H54 (cell line): ENCODE data around the gene NAALADL1.

ENCODE experiments used
- DNase-seq: peaks from one replicate; pipeline ENCODE4 v3.0.0; 2011; ENCODE audit warnings: low spot score, mixed read lengths; ENCODE audit not compliant: insufficient read length
- FAIRE-seq: peaks from 3 replicates; lab custom pipeline; 2011; peaks lifted over from hg19 to GRCh38; lab: Jason Lieb, UNC
- POLR2A ChIP-seq: IDR thresholded peaks from 2 replicates; pipeline ENCODE4 v1.6.1; 2011; ENCODE audit warnings: low read depth, mild to moderate bottlenecking, low read length

Gene NAALADL1

DNA sequence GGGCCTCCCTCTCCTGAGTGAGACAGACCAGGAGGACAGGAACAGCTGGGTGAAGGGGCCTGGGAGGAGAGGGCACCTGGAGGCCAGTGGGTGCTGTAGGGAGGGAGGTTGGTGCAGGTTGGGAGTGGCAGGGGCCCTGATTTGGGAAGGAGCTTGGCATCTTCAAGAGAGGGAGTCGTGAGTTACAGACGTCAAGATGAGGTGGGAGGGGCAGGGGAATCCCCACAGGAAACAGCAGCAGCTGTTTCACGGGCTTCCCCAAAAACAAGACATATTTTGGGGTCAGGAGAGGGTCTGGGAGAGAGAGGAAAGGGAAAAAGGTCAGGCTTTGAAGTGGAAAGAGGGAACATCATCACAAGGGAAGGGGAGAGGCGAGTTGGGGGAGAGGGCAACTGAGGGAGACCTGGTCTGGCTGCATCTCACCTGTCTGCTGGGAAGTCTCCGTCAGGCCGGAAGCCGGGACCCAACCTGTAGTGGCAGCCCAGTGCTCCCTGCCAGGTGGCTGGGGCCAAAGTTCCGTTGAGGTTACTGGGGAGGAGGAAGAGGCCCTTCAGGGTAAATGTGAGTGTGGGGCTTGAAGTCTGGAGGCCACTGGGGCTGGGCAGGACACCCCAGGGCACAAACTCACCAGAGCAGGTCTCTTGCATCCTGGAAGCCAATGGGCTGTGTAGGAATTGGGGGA is 4.4 kb downstream of the NAALADL1 start:
- DNase-seq (no peak), FAIRE-seq (no peak)
- TF ChIP-seq POLR2A = no peak

DNA sequence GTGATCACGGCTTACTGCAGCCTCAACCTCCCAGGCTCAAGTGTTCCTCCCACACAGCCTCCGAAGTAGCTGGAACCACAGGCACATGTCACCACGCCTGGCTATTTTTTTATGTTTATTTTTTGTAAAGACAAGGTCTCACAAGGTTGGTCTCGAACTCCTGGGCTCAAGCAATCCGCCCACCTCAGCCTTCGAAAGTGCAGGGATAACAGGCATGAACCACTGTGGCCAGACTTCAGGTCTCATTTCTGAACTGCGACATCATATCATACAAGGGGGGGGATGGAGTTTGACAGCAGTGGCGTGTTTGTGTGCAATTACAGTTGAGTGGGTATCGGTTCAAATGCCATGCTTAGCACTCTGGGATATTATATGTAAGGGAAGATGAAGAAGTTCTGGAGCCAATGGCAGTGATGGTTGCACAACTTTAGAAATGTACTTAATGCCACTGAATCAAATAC is 6.9 kb downstream of the NAALADL1 start:
- DNase-seq = no peak
- no peak for TF ChIP-seq POLR2A
- no peak for FAIRE-seq

DNA sequence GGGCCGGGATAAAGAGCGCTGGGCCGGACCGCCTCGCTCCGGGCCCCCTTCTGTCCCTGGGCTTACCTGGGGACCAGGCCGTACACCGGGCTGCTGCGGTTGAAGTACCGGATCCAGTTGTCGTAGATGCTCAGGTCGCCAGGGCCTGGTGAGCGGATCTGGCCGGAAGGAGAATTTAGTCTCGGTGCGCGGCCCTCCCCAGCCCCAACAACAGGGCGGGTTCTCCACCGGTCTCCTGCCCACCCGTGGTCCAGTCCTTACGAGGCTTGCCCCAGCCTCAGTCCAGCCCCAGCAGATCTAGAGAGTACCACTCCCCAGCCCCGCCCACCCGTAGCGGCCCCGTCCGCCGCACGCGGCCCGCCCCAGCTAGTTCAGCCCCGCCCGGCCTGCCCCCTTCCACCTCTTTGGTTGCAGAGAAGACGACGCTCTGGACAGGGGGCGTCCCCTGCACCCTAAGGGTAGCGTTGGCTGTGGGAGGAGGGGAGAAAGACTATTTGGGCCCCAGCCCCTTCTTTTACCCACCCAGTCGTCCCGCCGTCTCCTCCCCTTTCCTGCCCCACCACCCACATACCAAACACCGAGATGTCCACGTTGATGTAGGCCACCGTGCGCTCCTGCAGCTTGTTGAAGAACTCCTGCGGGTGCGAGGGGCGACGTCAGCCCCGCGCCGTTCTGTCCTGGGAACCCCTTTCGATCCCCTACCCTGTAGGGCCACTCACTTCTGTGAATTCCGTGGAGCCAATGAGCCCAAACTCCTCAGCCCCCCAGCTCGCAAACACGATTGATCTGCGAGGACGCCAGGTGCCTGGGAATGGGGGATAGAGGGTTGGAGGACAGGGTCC is 10.6 kb downstream of the NAALADL1 start:
- FAIRE-seq = no peak
- no peak for TF ChIP-seq POLR2A
- DNase-seq = no peak

- DNase-seq (no peak), FAIRE-seq (no peak)
- no peak for TF ChIP-seq POLR2A
Observed at GRCh38 chr11:65045728-65046127, 12.6 kb downstream of the NAALADL1 start.

GRCh38 chr11:65045061-65045460 is 13.3 kb downstream of the NAALADL1 start:
- no peak for FAIRE-seq
- TF ChIP-seq POLR2A = no peak
- no peak for DNase-seq

DNA sequence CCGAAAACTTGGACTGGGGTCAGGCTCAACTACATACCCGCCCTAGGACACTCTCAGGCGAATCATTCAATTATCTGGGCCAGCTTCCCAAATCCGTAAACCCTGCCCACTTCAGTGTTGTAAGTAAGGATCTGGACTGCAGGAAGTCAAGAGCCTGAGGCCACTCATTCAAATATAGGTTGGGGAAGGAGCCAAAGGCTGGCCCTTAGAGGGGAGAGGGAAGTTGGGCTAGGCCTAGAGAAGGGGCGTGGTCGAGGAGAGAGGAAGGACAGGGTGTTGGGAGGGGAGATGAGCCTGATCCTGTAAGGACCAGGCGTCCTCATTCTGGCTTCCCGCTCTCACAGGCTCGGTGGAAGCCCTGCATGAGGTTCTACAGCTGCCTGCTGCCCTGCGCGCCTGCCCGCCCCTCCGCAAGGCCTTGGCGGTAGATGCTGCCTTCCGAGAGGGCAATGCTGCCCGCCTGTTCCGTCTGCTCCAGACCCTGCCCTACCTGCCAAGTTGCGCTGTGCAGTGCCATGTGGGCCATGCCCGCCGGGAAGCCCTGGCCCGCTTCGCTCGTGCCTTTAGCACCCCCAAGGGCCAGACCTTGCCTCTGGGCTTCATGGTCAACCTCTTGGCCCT is 14.4 kb downstream of the NAALADL1 start:
- DNase-seq (peak; percentile 69), FAIRE-seq (no peak)
- TF ChIP-seq POLR2A = no peak

DNA sequence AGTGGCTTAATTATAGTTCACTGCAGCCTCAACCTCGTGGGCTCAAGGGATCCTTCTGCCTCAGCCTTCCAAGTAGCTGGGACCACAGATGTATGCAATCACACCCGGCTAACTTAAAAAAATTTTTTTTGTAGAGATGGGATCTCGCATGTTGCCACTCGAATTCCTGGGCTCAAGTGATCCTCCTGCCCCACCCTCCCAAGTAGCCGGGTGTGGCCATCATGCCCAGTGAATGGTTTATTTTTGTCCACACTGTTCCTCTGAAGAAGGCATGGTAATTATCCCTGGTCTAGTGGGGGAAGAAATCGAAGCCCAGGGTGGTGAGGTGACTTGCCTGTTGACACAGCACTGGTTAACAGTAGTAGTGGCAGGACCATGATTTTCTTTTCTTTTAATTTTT is 15.5 kb downstream of the NAALADL1 start:
- DNase-seq = no peak
- no peak for FAIRE-seq
- TF ChIP-seq POLR2A = no peak

DNA sequence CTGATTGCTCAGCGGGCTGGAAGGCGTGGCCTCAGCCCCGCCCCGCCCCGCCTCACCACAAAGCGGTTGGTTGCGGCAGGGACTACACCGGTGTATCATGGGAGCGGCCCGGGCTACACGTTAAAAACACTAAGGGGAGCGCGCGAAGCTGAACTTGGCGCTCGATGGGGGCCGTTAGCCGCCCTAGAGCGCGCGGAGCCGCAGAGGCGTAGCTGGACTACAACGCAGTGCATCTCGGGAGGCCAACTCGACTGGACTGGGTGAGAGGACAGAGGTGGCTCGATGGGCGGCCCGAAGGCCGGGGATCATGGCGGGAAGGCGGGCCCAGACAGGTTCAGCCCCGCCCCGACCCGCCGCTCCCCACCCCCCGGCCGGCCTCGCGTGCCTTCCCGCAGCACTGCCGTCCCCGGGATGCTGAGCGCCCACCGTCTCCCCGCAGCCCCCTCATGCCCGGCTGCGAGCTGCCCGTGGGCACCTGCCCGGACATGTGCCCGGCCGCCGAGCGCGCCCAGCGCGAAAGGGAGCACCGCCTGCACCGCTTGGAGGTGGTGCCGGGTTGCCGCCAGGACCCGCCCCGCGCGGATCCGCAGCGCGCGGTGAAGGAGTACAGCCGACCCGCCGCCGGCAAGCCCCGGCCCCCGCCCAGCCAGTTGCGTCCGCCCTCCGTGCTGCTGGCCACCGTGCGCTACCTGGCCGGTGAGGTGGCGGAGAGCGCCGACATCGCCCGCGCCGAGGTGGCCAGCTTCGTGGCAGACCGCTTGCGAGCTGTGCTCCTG is 17.3 kb downstream of the NAALADL1 start, which contains the start of gene SAC3D1:
SAC3D1 (plus strand) TSS at position 364 of the 776 bp plus-strand sequence; CDS start at position 447, 83 bp downstream.
- peak; percentile 96 for DNase-seq
- FAIRE-seq = no peak
- peak; percentile 55 for TF ChIP-seq POLR2A

GRCh38 chr11:65040520-65040846 is 17.9 kb downstream of the NAALADL1 start:
- FAIRE-seq = no peak
- no peak for DNase-seq
- no peak for TF ChIP-seq POLR2A

- no peak for TF ChIP-seq POLR2A
- DNase-seq = no peak
- no peak for FAIRE-seq
Observed at GRCh38 chr11:65036931-65037330, 21.4 kb downstream of the NAALADL1 start.

- no peak for TF ChIP-seq POLR2A
- FAIRE-seq = no peak
- DNase-seq = no peak
Observed at GRCh38 chr11:65035579-65035978, 22.8 kb downstream of the NAALADL1 start.

DNA sequence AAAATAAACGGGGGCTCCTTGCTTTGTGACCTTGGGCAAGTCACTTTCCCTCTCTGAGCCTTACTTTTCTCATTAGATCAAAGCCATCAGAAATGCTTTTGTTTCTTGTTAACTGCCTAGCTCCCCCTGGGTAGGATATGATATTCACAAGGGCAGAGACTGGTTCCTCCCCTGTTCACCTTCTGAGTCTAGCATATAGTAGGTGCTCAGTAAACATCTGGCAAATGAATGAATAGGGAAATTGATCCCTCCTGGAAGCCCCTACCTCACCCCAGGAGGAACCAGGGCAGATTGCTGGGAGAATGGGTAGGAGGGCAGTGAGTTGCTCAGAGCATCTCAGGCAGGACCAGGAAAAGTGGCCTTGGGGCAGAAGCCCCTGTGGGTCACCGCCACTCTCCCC is 23.9 kb downstream of the NAALADL1 start:
- DNase-seq (no peak), FAIRE-seq (no peak)
- TF ChIP-seq POLR2A = no peak

DNA sequence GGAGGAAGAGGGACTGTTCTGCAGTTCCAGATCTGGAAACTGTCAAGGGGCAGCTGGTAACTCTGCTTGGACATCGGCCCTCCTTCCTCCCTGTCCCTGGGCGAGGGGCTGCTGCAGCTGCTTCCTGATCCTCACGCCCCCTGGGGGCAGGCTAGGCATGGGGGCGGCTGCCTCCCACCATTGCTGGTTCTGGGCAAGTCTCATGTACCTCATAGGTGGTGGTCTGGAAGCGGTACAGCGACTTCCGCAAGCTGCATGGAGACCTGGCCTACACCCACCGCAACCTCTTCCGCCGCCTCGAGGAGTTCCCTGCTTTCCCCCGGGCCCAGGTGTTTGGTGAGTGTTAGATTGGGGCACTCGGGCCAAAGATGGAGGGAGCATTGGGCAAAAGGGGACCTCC is 26.1 kb downstream of the NAALADL1 start:
- DNase-seq = no peak
- no peak for TF ChIP-seq POLR2A
- no peak for FAIRE-seq
